Measurements from ENCODE around the gene NOB1. TPM values are rescaled to one million over a fixed set of nuclear protein-coding genes. Genes with fewer than 3 reads are reported as not detected.
A peak's percentile ranks its signal among the peaks of the same experiment; 100 is the strongest.

Gene NOB1
- 111 TPM for polyA plus RNA-seq (2012; ENCODE audit: insufficient read length, low read depth)

GRCh38 chr16:69754469-69755310 lies at the start of gene NOB1:
Gene NOB1, minus strand, starts transcription at chr16:69754926. Its CDS starts 16 bp downstream, at chr16:69754910.
- TF ChIP-seq REST (IDR thresholded peaks at IDR 0.05; ENCODE audit: insufficient read depth in 1 of 2, low read depth in 2 of 2, low read length in 2 of 2) (no peak), TAF1 (IDR thresholded peaks at IDR 0.05; ENCODE audit: borderline replicate concordance, insufficient read depth, low read length) (peak; percentile 96), POLR2AphosphoS5 (IDR thresholded peaks at IDR 0.05; ENCODE audit: low read depth, low read length) (peak; percentile 95), FOXP2 (optimal IDR thresholded peaks at IDR 0.05; ENCODE audit: borderline replicate concordance, extremely low read depth, extremely low read length, insufficient read depth) (peak; percentile 69), SIN3A (IDR thresholded peaks at IDR 0.05; ENCODE audit: borderline replicate concordance, insufficient read depth, low read length) (0 out of 2 replicates have a peak, but pooled peaks have one; percentile 64)

GRCh38 chr16:69804297-69804696 lies 49.6 kb upstream of the NOB1 start:
- TF ChIP-seq FOXP2 (optimal IDR thresholded peaks at IDR 0.05; ENCODE audit: borderline replicate concordance, extremely low read depth, extremely low read length, insufficient read depth) (no peak), TAF1 (IDR thresholded peaks at IDR 0.05; ENCODE audit: borderline replicate concordance, insufficient read depth, low read length) (no peak), SIN3A (IDR thresholded peaks at IDR 0.05; ENCODE audit: borderline replicate concordance, insufficient read depth, low read length) (no peak), REST (IDR thresholded peaks at IDR 0.05; ENCODE audit: insufficient read depth in 1 of 2, low read depth in 2 of 2, low read length in 2 of 2) (no peak), POLR2AphosphoS5 (IDR thresholded peaks at IDR 0.05; ENCODE audit: low read depth, low read length) (no peak)

GRCh38 chr16:69799611-69800031 lies 44.9 kb upstream of the NOB1 start:
- TF ChIP-seq POLR2AphosphoS5 (IDR thresholded peaks at IDR 0.05; ENCODE audit: low read depth, low read length) (no peak), SIN3A (IDR thresholded peaks at IDR 0.05; ENCODE audit: borderline replicate concordance, insufficient read depth, low read length) (no peak), REST (IDR thresholded peaks at IDR 0.05; ENCODE audit: insufficient read depth in 1 of 2, low read depth in 2 of 2, low read length in 2 of 2) (no peak), FOXP2 (optimal IDR thresholded peaks at IDR 0.05; ENCODE audit: borderline replicate concordance, extremely low read depth, extremely low read length, insufficient read depth) (no peak), TAF1 (IDR thresholded peaks at IDR 0.05; ENCODE audit: borderline replicate concordance, insufficient read depth, low read length) (no peak)

- no peak for TF ChIP-seq POLR2AphosphoS5 (IDR thresholded peaks at IDR 0.05; ENCODE audit: low read depth, low read length)
- no peak for TF ChIP-seq SIN3A (IDR thresholded peaks at IDR 0.05; ENCODE audit: borderline replicate concordance, insufficient read depth, low read length)
- TF ChIP-seq REST (IDR thresholded peaks at IDR 0.05; ENCODE audit: insufficient read depth in 1 of 2, low read depth in 2 of 2, low read length in 2 of 2), result no peak
- TF ChIP-seq FOXP2 (optimal IDR thresholded peaks at IDR 0.05; ENCODE audit: borderline replicate concordance, extremely low read depth, extremely low read length, insufficient read depth), result no peak
- no peak for TF ChIP-seq TAF1 (IDR thresholded peaks at IDR 0.05; ENCODE audit: borderline replicate concordance, insufficient read depth, low read length)
Measured at GRCh38 chr16:69798466-69798865, 43.7 kb upstream of the NOB1 start.
